Parathyroid adenoma (tissue), 2 donors: Measurements from ENCODE around the gene ZNF655.

Experiments used
- H2AFZ ChIP-seq: fragments of 300-600 bp; sonication (generic); one replicate; pipeline ENCODE4 v1.7.0; 2017; ENCODE audit warnings: antibody characterized with exemption, mild to moderate bottlenecking
- H3K27ac ChIP-seq: fragments of 300-600 bp; sonication (generic); one replicate; pipeline ENCODE4 v1.7.0; 2017
- H3K27me3 ChIP-seq: fragments of 300-600 bp; sonication (generic); one replicate; pipeline ENCODE4 v1.7.0; 2017; ENCODE audit warnings: low read length; ENCODE audit not compliant: control insufficient read depth, insufficient read depth
- H3K36me3 ChIP-seq: fragments of 300-600 bp; sonication (generic); one replicate; pipeline ENCODE4 v1.7.0; 2017; ENCODE audit warnings: low read length; ENCODE audit not compliant: control insufficient read depth, insufficient read depth
- H3K4me1 ChIP-seq: fragments of 300-600 bp; sonication (generic); one replicate; pipeline ENCODE4 v1.7.0; 2017; ENCODE audit warnings: control low read depth
- H3K4me2 ChIP-seq: fragments of 300-600 bp; sonication (generic); one replicate; pipeline ENCODE4 v1.7.0; 2017; ENCODE audit warnings: low read length
- H3K4me3 ChIP-seq: fragments of 300-600 bp; sonication (generic); one replicate; pipeline ENCODE4 v1.7.0; 2017; ENCODE audit warnings: low read depth, low read length
- H3K79me2 ChIP-seq: fragments of 300-600 bp; sonication (generic); one replicate; pipeline ENCODE4 v1.7.0; 2017; ENCODE audit warnings: control low read depth
- H3K9ac ChIP-seq: fragments of 300-600 bp; sonication (generic); one replicate; pipeline ENCODE4 v1.7.0; 2017; ENCODE audit warnings: mild to moderate bottlenecking
- H3K9me3 ChIP-seq: fragments of 300-600 bp; sonication (generic); one replicate; pipeline ENCODE4 v1.7.0; 2017; ENCODE audit warnings: low read length; ENCODE audit not compliant: control insufficient read depth
- CTCF ChIP-seq: fragments of 300-600 bp; sonication (generic); IDR thresholded peaks from one replicate; pipeline ENCODE4 v1.7.0; 2017; ENCODE audit warnings: antibody characterized with exemption, mild to moderate bottlenecking
- donor health status: primary hyperparathyroidism.

Gene ZNF655

GRCh38 chr7:99551767-99552463, 6.5 kb upstream of the ZNF655 start, which contains the start of gene FAM200A:
TSS of gene FAM200A (minus strand) at chr7:99552114. CDS start at chr7:99548407, 3,707 bp downstream.
- no peak for TF ChIP-seq CTCF
- Histone ChIP-seq H3K4me2 (peak within 1 kb of the TSS; percentile 100), H3K9ac (peak within 1 kb of the TSS; percentile 89), H3K4me1 (peaks cover 9% of the 10 kb centered on the region), H3K4me3 (peak within 1 kb of the TSS; percentile 96), H3K79me2 (peaks cover 38% of the 10 kb centered on the region), H3K9me3 (no peaks in the 10 kb centered on the region), H3K27me3 (no peaks in the 10 kb centered on the region), H2AFZ (peak within 1 kb of the TSS; percentile 99), H3K36me3 (peaks cover 8% of the 10 kb centered on the region), H3K27ac (peak within 1 kb of the TSS; percentile 84)

GRCh38 chr7:99553039-99553438, 5.4 kb upstream of the ZNF655 start:
- TF ChIP-seq CTCF, result no peak
- Histone ChIP-seq H3K9ac (no peak overlapping the region), H3K4me1 (peaks cover 14% of the 10 kb centered on the region), H3K4me2 (no peak overlapping the region), H3K27ac (no peak overlapping the region), H3K79me2 (peaks cover 42% of the 10 kb centered on the region), H3K9me3 (no peaks in the 10 kb centered on the region), H3K27me3 (no peaks in the 10 kb centered on the region), H3K36me3 (no peaks in the 10 kb centered on the region), H3K4me3 (no peak overlapping the region), H2AFZ (no peak overlapping the region)

GRCh38 chr7:99554939-99555338, 3.5 kb upstream of the ZNF655 start:
- Histone ChIP-seq H3K27me3 (no peaks in the 10 kb centered on the region), H3K36me3 (no peaks in the 10 kb centered on the region), H3K27ac (no peak overlapping the region), H3K9ac (no peak overlapping the region), H3K9me3 (no peaks in the 10 kb centered on the region), H3K4me2 (no peak overlapping the region), H2AFZ (no peak overlapping the region), H3K4me1 (peaks cover 14% of the 10 kb centered on the region), H3K79me2 (peaks cover 52% of the 10 kb centered on the region), H3K4me3 (no peak overlapping the region)
- no peak for TF ChIP-seq CTCF

GRCh38 chr7:99557196-99557607, 1.2 kb upstream of the ZNF655 start:
- Histone ChIP-seq H3K4me1 (peaks cover 12% of the 10 kb centered on the region), H3K79me2 (peaks cover 61% of the 10 kb centered on the region), H3K36me3 (no peaks in the 10 kb centered on the region), H3K4me2 (peak overlapping the region; percentile 81), H2AFZ (no peak overlapping the region), H3K27me3 (no peaks in the 10 kb centered on the region), H3K9ac (no peak overlapping the region), H3K27ac (peak overlapping the region; percentile 99), H3K4me3 (peak overlapping the region; percentile 89), H3K9me3 (no peaks in the 10 kb centered on the region)
- TF ChIP-seq CTCF, result no peak

- Histone ChIP-seq H3K36me3 (no peaks in the 10 kb centered on the region), H3K27ac (peak overlapping the region; percentile 99), H2AFZ (peak overlapping the region; percentile 98), H3K79me2 (peaks cover 56% of the 10 kb centered on the region), H3K4me3 (peak overlapping the region; percentile 89), H3K4me2 (peak overlapping the region; percentile 81), H3K4me1 (peaks cover 9% of the 10 kb centered on the region), H3K27me3 (no peaks in the 10 kb centered on the region), H3K9me3 (no peaks in the 10 kb centered on the region), H3K9ac (peak overlapping the region; percentile 100)
- TF ChIP-seq CTCF, result no peak
Observed at GRCh38 chr7:99557940-99558305, 519 bp upstream of the ZNF655 start.
